ENCODE measurements around the gene WRAP73.

WRAP73 gene, protein sequence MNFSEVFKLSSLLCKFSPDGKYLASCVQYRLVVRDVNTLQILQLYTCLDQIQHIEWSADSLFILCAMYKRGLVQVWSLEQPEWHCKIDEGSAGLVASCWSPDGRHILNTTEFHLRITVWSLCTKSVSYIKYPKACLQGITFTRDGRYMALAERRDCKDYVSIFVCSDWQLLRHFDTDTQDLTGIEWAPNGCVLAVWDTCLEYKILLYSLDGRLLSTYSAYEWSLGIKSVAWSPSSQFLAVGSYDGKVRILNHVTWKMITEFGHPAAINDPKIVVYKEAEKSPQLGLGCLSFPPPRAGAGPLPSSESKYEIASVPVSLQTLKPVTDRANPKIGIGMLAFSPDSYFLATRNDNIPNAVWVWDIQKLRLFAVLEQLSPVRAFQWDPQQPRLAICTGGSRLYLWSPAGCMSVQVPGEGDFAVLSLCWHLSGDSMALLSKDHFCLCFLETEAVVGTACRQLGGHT

DNA sequence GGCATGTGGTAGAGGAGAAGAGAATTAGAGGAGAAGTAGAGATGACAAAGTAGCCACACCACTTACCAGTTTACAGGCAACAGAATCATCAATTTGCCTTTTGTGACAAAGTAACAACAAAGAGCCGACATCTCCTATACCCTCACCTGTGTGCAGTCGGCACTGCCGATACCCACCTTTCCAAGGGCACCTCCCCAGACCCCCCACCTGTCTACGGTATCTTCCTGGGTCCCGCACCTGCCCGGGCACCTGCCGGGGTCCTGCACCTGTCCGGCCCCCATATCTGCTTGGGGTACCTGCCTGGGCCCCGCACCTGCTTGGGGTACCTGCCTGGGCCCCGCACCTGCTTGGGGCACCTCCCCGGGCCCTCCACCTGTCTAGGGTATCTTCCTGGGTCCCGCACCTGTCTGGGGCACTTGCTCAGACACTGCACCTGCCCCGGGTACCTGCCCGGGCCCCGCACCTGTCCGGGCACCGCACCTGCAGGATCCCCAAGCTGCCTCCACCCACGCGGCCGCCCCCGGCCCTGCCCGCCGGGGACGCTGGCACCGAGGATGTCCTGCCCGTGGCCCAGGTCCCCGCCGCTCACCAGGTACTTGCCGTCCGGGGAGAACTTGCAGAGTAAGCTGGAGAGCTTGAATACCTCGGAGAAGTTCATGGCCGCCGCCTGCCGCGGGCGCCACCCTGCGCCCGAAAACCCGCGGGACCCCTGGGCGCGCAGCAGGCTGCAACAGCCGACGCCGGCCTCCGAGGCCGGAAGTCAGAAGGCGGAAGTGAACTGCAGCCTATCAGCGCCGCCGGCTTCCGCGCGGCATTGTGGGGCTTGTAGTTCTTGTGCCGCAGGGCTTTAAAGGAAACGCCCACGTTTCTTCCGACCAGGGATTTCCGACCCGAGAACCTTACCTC, at the start of gene WRAP73:
TSS of gene WRAP73 (minus strand) at position 762 of the 906 bp plus-strand sequence. CDS start at position 658, 104 bp downstream.
- peak; percentile 93 for DNase-seq

DNA sequence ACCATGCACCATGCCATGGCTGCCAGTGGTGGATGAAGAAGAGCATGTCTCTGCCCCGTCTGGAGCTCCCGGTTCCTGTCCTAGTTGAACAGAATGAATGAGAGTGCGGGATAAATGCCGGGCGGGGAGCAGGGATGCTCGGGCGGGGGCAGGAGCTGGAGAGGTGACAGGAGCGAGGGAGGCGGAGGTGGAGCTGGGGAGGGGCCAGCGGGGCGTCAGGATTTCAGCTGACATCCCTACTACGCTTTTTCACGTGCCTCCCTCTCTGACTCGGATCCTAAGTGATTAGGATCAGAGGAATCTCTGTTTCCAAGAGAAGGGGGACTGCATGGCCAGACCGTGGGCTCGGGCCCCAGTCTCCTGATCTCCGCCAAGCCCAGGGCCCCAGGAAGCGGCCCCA, 49.7 kb upstream of the WRAP73 start:
- no peak for DNase-seq

DNA sequence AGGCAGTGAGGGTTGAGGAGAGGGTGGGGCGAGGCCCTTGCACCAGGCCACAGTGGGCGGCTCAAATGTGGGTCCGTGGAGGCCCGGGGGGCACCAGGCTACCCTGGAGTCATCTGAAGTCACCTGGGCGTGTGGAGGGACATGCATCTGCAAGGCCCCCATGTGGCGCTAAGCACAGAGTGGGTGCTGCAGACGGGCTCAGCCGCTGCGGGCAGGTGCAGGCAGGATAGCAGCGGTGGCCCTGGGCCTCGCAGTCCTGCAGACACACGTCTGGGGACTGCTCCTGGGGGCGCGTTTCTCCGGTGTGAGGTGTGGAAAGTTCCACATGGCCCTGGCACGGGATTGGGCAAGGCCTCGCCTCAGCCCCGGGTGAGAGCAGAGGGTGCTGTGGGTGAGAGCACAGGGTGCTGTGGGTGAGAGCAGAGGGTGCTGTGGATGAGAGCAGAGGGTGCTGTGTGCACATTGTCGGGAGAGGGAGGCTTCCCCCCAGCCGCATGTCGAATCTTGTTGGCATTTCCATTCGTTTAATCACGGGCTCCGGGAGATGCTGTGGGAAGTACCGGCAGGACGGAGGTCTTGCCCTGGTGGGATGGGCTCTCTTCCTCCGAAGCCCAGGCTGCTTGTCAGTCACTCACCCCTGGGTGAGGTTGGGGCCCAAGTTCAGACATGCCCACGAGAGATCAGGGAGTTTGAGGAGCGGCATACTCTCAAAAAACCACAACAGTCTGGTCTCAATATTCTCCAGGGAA, 48.9 kb upstream of the WRAP73 start:
- DNase-seq, result no peak

DNA sequence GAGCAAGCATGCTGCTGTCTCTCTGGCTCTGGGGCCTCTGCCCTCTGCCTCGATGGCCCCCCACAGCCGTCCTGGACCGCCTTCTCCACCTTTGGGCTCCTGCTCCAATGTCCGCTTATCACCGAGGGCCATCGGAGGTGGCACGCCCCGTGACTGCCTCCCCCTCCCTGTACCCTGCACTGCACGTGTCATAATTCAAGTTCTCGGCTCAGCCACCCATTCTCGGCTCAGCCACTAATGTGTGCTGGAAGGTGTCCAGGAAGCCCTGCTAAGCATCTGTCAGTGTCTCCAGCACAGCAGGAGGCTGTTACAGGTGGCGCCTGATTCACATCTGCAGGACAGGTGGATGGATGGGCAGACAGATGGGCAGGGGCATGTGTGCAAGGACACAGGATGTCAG, 47.9 kb upstream of the WRAP73 start:
- DNase-seq, result no peak

DNA sequence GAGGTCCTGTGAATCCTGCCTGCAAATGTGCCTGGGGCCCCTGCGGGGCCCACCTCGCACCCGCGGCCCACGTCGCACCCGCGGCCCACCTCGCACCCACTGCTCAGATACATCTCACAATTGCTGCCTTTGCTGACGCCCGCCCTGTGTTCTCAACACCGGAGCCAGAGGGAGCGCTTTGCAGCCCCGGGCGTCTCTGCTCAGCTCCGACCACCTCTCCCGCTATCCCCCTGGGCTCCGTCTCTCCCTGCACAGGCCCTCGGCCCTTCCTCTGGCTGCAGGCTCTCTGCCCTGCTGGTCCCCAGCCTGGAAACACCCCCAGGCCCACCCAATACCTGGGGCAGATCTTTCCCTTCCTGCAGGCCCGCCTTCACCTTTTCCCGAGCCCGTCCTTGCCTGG, 47.2 kb upstream of the WRAP73 start:
- no peak for DNase-seq

DNA sequence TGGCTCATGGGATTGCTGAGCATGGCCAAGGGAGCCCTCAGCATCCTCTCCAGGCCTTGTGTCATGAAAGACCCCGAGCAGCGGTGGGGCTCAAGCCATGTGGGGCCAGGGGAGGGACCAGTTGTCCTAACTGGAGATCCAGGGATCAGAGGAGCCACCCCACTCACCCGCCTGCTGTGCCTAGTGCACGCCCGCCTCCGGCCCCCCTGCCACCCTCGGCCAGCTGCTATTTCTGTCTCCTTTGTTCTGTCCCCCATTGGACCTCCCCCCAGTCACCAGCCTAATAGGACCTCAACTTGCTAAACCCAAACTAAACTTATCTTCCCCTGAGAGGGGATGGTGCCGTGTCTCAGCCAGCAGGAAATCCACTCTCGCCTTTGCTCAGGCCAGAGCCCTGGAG, 46.8 kb upstream of the WRAP73 start:
- no peak for DNase-seq

DNA sequence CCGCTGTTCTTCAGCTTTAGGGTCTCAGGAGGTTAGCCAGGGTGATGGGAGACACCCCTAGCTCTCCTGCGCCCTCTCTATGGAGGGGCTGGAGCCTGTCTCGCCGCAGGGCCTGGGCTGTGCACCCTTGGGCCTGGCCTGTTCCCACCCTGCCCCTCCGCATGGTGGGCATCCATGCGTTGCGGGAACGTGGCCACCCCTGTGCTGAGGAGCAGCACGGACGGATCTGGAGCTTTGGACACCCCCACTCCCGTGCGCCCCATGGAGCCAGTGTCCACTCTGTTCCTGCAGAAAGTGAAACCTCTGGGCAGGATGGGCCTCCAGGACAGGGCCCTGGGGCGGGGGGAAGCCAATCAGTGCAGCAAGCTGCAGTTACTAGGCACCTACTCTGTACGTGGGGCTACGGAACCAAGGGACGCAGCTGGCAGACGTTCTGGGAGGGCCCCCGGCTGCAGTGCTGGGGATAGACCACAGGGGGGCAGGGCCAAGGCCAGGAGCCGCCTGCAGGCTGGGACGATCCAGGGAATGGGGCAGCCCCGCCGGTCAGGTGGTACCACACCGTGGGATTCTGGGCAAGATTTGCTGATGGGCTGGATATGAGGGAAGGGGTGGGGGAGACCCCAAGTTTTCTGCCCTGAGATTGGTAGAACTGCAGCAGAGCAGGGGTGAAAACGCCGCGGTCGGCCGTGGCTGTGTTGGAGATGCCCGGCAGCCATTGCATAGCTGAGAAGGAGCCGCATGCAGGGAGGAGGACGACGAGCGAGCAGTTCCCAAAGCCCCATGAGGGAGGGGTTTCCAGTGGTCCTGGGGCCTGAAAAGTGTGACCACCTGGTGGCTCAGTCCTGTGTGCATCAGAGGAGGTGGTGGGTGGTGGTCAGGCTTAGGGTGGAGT, 45.7 kb upstream of the WRAP73 start:
- no peak for DNase-seq

DNA sequence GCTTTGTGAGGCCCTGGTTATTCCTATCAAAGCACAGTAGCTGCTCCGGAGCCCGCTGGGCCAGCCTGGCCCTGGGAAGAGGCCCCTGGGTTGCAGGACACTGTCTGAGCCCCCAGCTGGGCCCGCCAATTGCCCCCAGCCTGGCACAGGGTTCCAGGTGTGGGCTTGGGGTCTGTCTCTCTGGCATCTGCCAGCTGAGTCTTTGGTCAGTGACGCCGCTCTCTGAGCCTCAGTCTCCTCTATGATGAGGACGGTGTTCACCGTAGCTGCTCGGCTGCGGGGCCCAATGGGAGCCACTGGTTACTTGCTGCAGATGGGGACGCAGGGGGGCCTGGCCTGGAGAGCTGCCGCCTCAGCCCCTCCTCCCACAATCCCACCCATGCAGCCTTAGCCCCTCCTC, 43.4 kb upstream of the WRAP73 start:
- no peak for DNase-seq

DNA sequence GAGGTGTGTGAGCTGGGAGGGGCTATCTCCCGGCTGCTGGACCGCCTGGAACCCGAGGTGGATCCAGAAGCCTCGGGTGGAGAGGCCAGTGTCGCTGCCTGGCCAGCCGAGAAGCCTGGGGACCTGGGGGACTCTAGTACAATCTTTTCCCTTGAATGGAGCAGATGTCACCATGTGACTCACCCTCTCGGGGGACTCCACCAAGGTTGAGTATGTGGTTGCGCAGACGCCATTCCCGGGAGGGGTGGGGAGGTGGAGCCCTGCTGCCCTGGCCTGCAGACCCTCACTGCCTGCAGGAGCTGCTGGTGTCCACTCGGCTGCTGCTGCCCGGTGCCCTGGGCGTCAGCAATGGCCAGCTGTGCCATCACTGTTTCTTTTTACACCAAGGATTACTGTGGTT, 42.7 kb upstream of the WRAP73 start:
- no peak for DNase-seq

DNA sequence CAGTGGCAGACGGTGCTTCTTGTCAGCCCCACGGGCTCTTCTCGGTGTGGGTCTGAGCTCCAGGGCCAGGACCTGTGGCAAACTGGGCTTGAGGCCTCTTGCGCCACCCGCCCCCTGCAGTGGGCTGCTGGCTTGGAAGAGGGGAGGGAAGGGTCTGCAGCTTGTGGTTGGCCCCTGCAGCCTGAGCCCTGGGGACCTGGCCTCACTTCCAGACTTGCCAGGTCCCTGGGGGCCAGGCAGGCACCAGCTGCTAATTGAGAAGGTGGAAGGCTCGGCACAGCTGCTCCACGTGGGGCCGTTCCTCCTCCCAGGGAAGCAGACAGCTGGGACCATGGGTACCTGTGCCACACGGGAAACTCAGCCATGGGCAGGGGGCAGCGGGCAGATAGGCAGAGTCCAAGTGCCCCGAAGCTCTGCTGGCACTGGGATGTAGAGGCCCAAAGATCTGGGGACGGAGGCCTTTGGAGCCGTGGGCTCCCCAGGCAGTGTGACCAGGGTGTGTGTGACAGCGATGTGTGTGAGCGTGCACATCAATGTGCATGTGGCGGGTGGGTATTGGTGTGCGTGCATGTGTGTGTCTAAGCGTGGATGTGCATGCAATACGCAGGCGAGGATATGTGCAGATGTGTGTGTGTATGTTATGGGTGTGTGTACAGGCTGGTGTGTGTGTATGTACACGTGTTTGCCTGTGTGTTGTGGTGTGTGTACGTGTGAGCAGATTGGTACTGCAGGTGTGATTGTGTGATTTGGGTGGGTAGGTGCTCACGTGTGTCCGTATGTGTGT, 41.7 kb upstream of the WRAP73 start:
- no peak for DNase-seq

DNA sequence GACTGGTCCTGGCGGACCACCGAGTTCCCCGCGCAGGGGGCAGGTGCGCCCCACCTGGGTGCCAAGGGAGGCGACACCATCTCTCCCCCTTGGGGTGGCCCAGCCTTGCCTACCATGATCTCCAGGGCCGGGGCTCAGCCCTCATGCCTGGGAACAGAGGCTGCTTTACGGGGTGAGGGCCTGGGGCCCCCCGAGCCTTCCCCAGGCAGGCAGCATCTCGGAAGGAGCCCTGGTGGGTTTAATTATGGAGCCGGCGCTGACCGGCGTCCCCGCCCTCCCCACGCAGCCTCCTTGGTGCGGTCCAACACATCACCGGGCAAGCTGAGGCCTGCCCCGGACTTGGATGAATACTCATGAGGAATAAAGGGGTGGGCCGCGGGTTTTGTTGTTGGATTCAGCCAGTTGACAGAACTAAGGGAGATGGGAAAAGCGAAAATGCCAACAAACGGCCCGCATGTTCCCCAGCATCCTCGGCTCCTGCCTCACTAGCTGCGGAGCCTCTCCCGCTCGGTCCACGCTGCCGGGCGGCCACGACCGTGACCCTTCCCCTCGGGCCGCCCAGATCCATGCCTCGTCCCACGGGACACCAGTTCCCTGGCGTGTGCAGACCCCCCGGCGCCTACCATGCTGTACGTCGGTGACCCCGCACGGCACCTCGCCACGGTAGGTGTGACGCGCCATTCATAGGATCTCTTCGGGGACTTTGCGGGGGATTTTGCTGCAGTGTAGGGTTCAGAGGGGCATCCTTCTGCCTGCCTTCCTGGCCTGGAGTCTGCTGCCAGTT, 40.6 kb upstream of the WRAP73 start:
- no peak for DNase-seq

DNA sequence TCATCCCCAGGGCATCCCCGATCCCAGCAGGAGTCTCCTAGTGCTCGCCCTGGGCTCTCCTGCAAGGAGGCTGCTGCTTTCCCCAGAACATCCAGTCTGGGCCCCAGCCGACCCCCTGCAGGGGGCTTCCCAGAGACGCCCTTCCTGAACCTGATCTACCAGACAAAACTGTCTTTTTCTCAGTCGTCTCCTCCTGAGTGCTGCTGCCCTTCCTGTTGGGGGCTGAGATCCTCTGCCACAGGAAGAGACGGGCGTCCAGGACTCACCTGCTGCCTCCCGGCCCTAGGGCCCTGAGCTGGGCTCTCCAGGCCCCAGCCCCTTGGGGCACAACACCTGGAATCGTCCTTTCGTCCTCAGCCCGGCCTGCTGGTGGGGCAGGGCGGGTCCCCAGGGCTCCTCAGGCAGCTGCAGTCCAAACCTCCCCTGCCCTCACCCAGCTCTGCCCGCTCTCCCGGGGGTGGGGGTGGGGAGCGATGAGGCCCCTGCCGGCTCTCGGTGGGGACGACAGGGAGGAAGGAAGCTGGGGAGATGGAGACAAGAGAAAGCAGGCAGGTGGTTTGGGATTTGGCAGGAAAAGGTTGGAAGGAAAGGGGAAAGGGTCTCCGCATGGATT, 39.3 kb upstream of the WRAP73 start:
- DNase-seq, result no peak

DNA sequence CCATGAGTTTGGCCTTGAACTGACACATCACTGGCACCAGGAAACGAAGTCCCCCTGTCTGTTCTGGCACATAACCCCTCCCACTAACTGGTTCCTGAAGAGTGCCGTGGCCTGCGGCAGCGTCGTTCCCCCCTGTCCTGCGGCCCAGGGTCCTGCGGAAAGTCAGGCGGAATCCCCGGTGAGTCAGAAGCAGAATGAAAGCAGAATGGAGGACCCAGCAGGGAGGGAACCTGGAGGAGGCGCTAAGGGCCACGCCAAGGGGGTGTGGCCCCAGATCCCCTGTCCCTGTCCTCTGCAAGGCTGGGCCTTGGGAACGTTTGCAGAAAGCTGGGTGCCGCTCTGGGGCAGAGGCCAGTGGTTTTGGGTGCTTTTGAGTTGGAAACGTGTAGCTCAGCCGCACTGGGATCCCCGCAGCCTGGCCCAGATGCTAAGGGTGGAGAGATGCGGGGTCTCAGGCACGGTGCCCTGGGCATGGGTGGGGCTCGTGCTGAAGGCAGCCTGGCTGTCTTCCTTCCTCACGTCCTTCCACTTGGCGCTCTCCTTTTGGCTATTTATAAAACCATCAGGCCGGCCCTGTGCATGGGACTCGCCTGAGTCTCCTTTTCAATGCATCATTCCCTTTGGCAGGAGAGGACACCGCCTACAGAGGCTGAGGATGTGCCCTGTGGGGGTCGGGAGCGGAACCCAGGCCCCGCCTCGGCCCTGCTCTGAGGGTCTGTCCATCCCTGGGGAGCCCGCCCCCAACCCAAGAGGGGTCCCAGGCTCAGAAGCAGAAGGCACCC, 38.6 kb upstream of the WRAP73 start:
- DNase-seq, result peak; percentile 10

DNA sequence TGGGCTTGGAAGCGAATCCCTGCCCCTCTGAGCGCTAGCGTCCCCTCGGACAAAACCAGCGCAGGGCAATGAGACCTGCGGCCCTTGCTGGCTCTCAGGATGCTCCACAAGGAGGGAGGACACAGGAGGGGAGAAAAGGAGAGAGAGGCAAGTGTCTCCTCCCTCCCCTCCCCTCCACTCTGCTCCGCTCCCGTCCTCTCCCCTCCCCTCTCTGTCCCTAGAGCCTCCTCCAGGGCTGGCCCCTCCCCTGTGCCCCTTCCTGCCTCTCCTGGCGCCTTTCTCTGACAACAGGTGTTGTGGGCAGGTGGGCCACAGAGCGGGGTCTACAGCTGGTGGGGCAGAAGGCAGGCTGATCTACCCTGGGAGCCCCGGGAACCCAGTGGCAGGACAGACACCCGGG, 37.6 kb upstream of the WRAP73 start:
- no peak for DNase-seq

DNA sequence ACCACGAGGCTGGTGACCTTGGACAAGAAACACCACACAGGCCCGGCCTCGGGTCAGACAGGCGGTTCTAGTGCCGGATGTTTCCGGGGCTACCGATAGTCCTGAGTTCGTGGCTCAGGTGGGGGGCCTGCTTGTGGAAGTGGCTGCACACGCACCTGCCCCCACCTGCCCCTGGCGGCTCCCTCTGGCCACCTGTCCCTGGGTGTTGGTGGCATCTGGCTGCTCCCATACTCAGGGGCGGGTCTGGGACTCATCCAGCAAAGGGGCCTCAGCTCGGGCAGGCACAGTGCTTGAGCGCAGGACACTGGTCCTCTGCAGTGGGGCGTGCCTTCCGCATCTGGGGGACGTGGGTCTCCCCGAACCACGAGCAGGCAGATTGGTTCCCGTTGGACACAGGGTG, 36.0 kb upstream of the WRAP73 start:
- no peak for DNase-seq

DNA sequence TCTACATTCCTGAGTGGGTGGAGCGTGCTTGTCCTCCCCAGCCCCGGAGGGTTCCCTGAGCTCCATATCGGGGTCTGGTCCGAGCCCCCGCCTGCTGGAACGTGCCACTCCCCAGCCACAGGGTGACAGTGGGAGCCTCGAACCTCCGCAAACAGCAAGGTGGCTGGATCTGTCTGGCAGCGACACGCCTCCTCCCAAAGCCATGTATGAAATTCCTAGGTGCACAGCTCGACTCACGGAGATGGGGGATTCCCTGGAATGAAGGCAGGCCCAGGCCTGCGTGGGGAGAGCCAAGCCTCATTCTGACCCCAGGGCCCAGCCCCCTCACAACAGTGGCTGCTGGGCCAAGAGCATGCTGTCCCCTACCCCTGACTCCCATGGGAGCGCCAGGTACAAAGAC, 35.3 kb upstream of the WRAP73 start:
- DNase-seq, result no peak

DNA sequence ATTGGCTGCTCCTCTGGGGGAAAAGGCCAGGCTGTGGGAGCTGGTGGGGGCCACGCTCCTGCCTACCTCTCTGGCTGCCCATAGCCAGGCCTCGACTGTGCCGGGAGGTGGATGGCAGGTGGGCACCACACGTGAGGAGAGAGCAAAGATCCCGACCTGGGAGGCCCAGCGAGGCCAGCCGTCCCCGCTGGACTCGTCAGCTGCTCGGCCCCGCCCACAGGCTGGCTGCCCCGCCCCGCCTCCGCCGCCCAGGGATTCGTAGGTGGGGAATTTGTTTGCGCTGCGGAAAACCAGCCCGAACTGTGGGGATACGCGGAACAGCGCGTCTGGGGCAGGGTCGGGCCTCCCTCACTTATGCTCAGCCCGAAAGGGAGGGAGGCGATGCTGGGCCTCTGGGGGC, 34.1 kb upstream of the WRAP73 start:
- DNase-seq, result no peak

DNA sequence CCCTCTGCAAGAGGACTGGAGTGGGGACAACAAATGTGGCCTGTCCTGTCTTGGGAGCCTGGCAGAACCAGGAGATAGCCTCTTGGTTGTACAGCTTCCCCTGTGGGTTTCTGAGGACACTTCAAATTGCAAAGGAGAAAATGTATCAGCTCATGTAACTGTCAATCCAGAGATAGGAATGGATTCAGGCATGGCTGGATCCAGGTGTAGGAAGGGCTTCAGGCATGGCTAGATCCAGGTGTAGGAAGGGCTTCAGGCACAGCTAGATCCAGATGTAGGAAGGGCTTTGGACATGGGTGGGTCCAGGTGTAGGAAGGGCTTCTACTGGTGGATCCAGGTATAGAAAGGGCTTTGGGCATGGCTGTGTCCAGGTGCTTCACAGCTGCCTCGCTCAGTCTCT, 33.3 kb upstream of the WRAP73 start:
- no peak for DNase-seq
